CD4-positive, alpha-beta memory T cell (primary cell): ENCODE results near the gene DMRT1. TPM values are rescaled to one million over a fixed set of nuclear protein-coding genes. Genes with fewer than 3 reads are reported as not detected.
A peak's percentile ranks its signal among the peaks of the same experiment; 100 is the strongest.

Experiments used
- CTCF ChIA-PET: fragments of 350-600 bp; sonication (Branson Sonifier 250); formaldehyde crosslinking; loops from one replicate; lab custom pipeline; 2021; ENCODE audit warnings: inconsistent platforms; ENCODE audit not compliant: partially characterized antibody; lab: Charles Lee
- POLR2A ChIA-PET: fragments of 350-600 bp; sonication (Branson Sonifier 250); formaldehyde crosslinking; loops from one replicate; lab custom pipeline; 2021; ENCODE audit not compliant: partially characterized antibody; lab: Charles Lee
- DNase-seq, 5 donors: peaks; one replicate each; pipeline versions ENCODE4 v3.0.0 to v3.0.0-alpha.2; 2020 to 2022; ENCODE audit warnings: mixed read lengths in 1 of 5
- H3K27ac ChIP-seq: one replicate; pipeline ENCODE4 v1.7.0; 2013; ENCODE audit warnings: low read depth, low read length
- H3K27me3 ChIP-seq: 2 replicates; pipeline ENCODE4 v1.7.0; 2013; ENCODE audit warnings: mild to moderate bottlenecking, low read length, moderate library complexity; ENCODE audit not compliant: insufficient read depth
- H3K36me3 ChIP-seq: 2 replicates; pipeline ENCODE4 v1.7.0; 2013; ENCODE audit warnings: mild to moderate bottlenecking, low read length, moderate library complexity; ENCODE audit not compliant: insufficient read depth
- H3K4me1 ChIP-seq: 2 replicates; pipeline ENCODE4 v1.7.0; 2013; ENCODE audit warnings: mild to moderate bottlenecking, low read length, moderate library complexity; ENCODE audit not compliant: insufficient read depth
- H3K4me3 ChIP-seq, 2 donors: one replicate each; pipeline ENCODE4 v1.7.0; 2013; ENCODE audit warnings: low read length in 2 of 2, mild to moderate bottlenecking in 1 of 2
- H3K9me3 ChIP-seq, 2 donors: one replicate each; pipeline ENCODE4 v1.7.0; 2013; ENCODE audit warnings: low read length in 2 of 2, control low read depth in 1 of 2; ENCODE audit not compliant: control insufficient read depth in 1 of 2
- H3K27ac Mint-ChIP-seq, 7 donors: one replicate each; pipeline ENCODE4 v1.8.0; 2020 to 2021; ENCODE audit warnings: mixed read lengths in 7 of 7, mild to moderate bottlenecking in 6 of 7, inconsistent platforms in 3 of 7, moderate library complexity in 3 of 7
- H3K27me3 Mint-ChIP-seq, 2 donors: one replicate each; pipeline ENCODE4 v1.8.0; 2020 to 2021; ENCODE audit warnings: mixed read lengths in 2 of 2
- H3K36me3 Mint-ChIP-seq, 2 donors: one replicate each; pipeline ENCODE4 v1.8.0; 2020 to 2021; ENCODE audit warnings: mixed read lengths in 2 of 2, inconsistent platforms in 1 of 2, mild to moderate bottlenecking in 1 of 2
- H3K4me1 Mint-ChIP-seq, 4 donors: one replicate each; pipeline ENCODE4 v1.8.0; 2020 to 2021; ENCODE audit warnings: mixed read lengths in 4 of 4, mild to moderate bottlenecking in 1 of 4
- H3K4me3 Mint-ChIP-seq, 8 donors: one replicate each; pipeline ENCODE4 v1.8.0; 2020 to 2021; ENCODE audit warnings: mixed read lengths in 8 of 8, mild to moderate bottlenecking in 7 of 8, moderate library complexity in 6 of 8, inconsistent platforms in 3 of 8
- H3K9me3 Mint-ChIP-seq, 8 donors: one replicate each; pipeline ENCODE4 v1.8.0; 2020 to 2021; ENCODE audit warnings: mixed read lengths in 8 of 8, mild to moderate bottlenecking in 5 of 8, inconsistent platforms in 3 of 8, moderate library complexity in 1 of 8
- intact Hi-C: fragments of 100-400 bp; cut with micrococcal nuclease; formaldehyde crosslinking; loops from one replicate; pipeline ENCODE4 v1.15.1; 2023
- polyA plus RNA-seq, 2 donors: library from polyadenylated mRNA; unstranded; fragments of 300-500 nt; fragmentation: Illumina TruSeq; gene quantifications; one replicate each; pipeline ENCODE4 v1.2.3, GENCODE V29; 2021
- total RNA-seq, 2 experiments: library from RNA; stranded (reverse); gene quantifications; one replicate each; pipeline ENCODE4 v1.2.3, GENCODE V29; 2021

Gene DMRT1
- total and polyA plus RNA-seq, 4 experiments from 2014 or later, result not detected

DNA sequence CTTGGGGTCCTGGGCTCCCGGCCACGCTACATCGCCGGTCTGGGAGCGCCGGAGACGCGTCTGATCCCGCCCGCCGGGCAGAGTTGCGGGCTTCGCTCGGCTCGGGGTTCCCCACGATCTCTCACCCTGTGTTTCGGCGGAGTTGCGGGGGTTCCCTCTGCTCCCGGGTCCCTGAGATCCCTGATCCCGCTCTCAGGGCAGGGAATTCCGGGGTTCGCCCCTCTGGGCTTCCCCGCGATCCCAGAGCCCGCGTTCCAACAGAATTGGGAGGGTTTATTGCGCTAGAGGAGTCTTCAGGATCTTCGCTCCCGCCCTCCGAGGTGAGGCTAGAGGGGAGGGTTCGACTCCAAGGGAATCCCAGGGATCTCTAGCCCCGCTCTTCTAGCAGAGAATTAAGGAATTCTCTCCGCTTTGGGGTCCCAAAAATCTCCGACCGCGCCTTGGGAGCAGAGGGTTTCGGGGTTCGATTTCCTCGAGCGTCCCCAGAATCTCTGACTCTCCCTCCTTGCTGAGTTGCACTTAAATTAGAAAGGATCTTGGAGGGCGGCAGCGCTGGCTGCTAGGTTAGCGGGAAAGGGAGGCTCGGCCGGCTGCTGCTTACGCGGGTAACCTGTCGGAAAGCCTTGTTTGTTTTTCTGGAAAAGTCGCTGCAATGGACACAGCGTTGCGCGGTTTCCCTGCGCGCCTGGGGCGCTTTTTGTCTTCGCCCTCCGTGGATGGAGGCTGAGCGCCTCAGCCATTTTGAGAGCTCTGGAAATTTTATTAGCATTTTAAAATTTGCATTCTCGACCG, 1.3 kb downstream of the DMRT1 start:
- Histone ChIP-seq H3K27ac (no peak overlapping the region), H3K9me3 (no peaks in the 10 kb centered on the region), H3K4me3 (no peak overlapping the region), H3K27me3 (no peaks in the 10 kb centered on the region), H3K36me3 (no peaks in the 10 kb centered on the region), H3K4me1 (no peaks in the 10 kb centered on the region)
- Mint-ChIP-seq H3K27ac (no peak overlapping the region), H3K27me3 (peaks cover 32 to 38% of the 10 kb centered on the region in 2 donors), H3K4me1 (peaks cover 5 to 20% (median 9%) of the 10 kb centered on the region in 4 donors), H3K9me3 (no peaks in the 10 kb centered on the region), H3K36me3 (no peaks in the 10 kb centered on the region), H3K4me3 (peak overlapping the region in 2 of 8 donors; percentile 5 to 34)
- POLR2A ChIA-PET, result no interaction called here
- intact Hi-C loops, result no loop called here
- CTCF ChIA-PET, result no interaction called here
- no peak for DNase-seq

GRCh38 chr9:843427-843785, 1.9 kb downstream of the DMRT1 start:
- Mint-ChIP-seq H3K4me1 (peaks cover 5 to 20% (median 9%) of the 10 kb centered on the region in 4 donors), H3K27me3 (peaks cover 32 to 41% of the 10 kb centered on the region in 2 donors), H3K27ac (no peak overlapping the region), H3K36me3 (no peaks in the 10 kb centered on the region), H3K9me3 (no peaks in the 10 kb centered on the region), H3K4me3 (peak overlapping the region in 1 of 8 donors; percentile 5)
- no peaks in the 10 kb centered on the region for H3K9me3 ChIP-seq
- H3K4me3 ChIP-seq, result no peak overlapping the region
- no peaks in the 10 kb centered on the region for H3K36me3 ChIP-seq
- DNase-seq, result no peak
- no peak overlapping the region for H3K27ac ChIP-seq
- intact Hi-C loops, result no loop called here
- H3K27me3 ChIP-seq, result no peaks in the 10 kb centered on the region
- no peaks in the 10 kb centered on the region for H3K4me1 ChIP-seq
- ChIA-PET POLR2A (no interaction called here), CTCF (no interaction called here)

- no peaks in the 10 kb centered on the region for H3K36me3 ChIP-seq
- H3K9me3 Mint-ChIP-seq, result no peaks in the 10 kb centered on the region
- peaks cover 3% of the 10 kb centered on the region for H3K27me3 ChIP-seq
- peaks cover 3 to 8% (median 4%) of the 10 kb centered on the region in 4 donors for H3K4me1 Mint-ChIP-seq
- no peak overlapping the region for H3K27ac Mint-ChIP-seq
- no peak overlapping the region for H3K4me3 ChIP-seq
- H3K27ac ChIP-seq, result no peak overlapping the region
- no peak for DNase-seq
- H3K4me1 ChIP-seq, result no peaks in the 10 kb centered on the region
- no peak overlapping the region for H3K4me3 Mint-ChIP-seq
- intact Hi-C loops, result no loop called here
- ChIA-PET CTCF (no interaction called here), POLR2A (no interaction called here)
- no peaks in the 10 kb centered on the region for H3K9me3 ChIP-seq
- H3K36me3 Mint-ChIP-seq, result no peaks in the 10 kb centered on the region
- H3K27me3 Mint-ChIP-seq, result peaks cover 21 to 37% of the 10 kb centered on the region in 2 donors
Observed at GRCh38 chr9:846852-847251, 5.4 kb downstream of the DMRT1 start.

DNA sequence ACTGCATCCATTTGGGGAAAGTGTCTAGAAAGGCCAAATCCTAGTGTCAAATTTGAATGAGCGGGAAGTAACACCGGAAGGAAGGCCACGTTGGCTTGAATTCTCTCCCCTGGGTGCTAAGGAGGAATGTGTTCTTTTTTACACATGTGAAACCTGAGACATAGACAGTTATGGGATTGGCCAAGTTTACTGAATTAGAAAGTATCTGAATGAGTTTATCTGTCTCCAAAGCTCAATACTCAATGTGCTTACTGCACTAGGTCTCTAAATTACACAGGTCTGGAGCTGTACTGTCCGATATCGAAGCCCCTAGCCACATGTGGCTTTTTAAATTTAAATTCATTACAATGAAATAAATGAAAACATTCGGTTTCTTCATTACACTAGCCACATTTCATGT, 6.0 kb downstream of the DMRT1 start:
- CTCF ChIA-PET, result no interaction called here
- H3K4me1 Mint-ChIP-seq, result peaks cover 3 to 8% (median 4%) of the 10 kb centered on the region in 4 donors

DNA sequence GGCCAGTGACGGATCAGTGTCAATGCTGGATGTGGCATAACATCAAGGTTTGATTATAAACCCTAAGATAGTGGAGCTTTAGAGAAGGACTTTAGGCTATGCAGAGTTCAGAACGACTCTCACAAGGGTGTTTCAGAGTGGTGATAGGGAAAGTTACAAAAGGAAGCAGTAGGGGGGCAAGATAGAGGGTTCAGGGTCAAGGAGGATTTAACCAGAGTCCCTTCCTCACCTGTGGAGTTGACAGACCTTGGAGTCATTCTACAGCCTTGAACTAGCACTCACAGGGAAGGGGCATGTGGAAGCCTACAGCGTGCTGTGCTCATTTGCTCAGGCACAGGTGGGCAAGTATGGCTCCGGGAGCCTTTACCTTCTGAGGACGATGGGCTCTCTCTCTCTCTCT, 7.9 kb downstream of the DMRT1 start:
- H3K27ac Mint-ChIP-seq, result no peak overlapping the region
- POLR2A ChIA-PET, result no interaction called here
- CTCF ChIA-PET, result no interaction called here

More for the DNA sequence above, 6.0 kb downstream of the DMRT1 start:
- no peak for DNase-seq
- Mint-ChIP-seq H3K27ac (no peak overlapping the region), H3K4me3 (no peak overlapping the region), H3K9me3 (no peaks in the 10 kb centered on the region), H3K36me3 (no peaks in the 10 kb centered on the region), H3K27me3 (peaks cover 22 to 39% of the 10 kb centered on the region in 2 donors)
- H3K4me3 ChIP-seq, result no peak overlapping the region
- intact Hi-C loops, result no loop called here
- H3K4me1 ChIP-seq, result no peaks in the 10 kb centered on the region
- no peak overlapping the region for H3K27ac ChIP-seq
- H3K27me3 ChIP-seq, result peaks cover 3% of the 10 kb centered on the region
- no peaks in the 10 kb centered on the region for H3K36me3 ChIP-seq
- no peaks in the 10 kb centered on the region for H3K9me3 ChIP-seq
- POLR2A ChIA-PET, result no interaction called here

GRCh38 chr9:852539-852938, 11.0 kb downstream of the DMRT1 start:
- no peaks in the 10 kb centered on the region for H3K36me3 Mint-ChIP-seq
- no peak overlapping the region for H3K27ac Mint-ChIP-seq
- Histone ChIP-seq H3K4me3 (no peak overlapping the region), H3K27ac (no peak overlapping the region), H3K4me1 (no peaks in the 10 kb centered on the region), H3K36me3 (no peaks in the 10 kb centered on the region), H3K27me3 (peaks cover 3% of the 10 kb centered on the region), H3K9me3 (no peaks in the 10 kb centered on the region)
- intact Hi-C loops, result no loop called here
- no peaks in the 10 kb centered on the region for H3K4me1 Mint-ChIP-seq
- ChIA-PET POLR2A (no interaction called here), CTCF (no interaction called here)
- DNase-seq, result no peak
- no peaks in the 10 kb centered on the region for H3K9me3 Mint-ChIP-seq
- peaks cover 18 to 25% of the 10 kb centered on the region in 2 donors for H3K27me3 Mint-ChIP-seq
- H3K4me3 Mint-ChIP-seq, result no peak overlapping the region

More for the DNA sequence above, 7.9 kb downstream of the DMRT1 start:
- H3K4me1 Mint-ChIP-seq, result peaks cover 0 to 3% (median 1%) of the 10 kb centered on the region in 4 donors
- Histone ChIP-seq H3K27ac (no peak overlapping the region), H3K27me3 (peaks cover 3% of the 10 kb centered on the region), H3K4me3 (no peak overlapping the region), H3K36me3 (no peaks in the 10 kb centered on the region), H3K9me3 (no peaks in the 10 kb centered on the region), H3K4me1 (no peaks in the 10 kb centered on the region)
- H3K27me3 Mint-ChIP-seq, result peaks cover 18 to 35% of the 10 kb centered on the region in 2 donors
- intact Hi-C loops, result no loop called here
- no peaks in the 10 kb centered on the region for H3K36me3 Mint-ChIP-seq
- DNase-seq, result no peak
- no peak overlapping the region for H3K4me3 Mint-ChIP-seq
- no peaks in the 10 kb centered on the region for H3K9me3 Mint-ChIP-seq

DNA sequence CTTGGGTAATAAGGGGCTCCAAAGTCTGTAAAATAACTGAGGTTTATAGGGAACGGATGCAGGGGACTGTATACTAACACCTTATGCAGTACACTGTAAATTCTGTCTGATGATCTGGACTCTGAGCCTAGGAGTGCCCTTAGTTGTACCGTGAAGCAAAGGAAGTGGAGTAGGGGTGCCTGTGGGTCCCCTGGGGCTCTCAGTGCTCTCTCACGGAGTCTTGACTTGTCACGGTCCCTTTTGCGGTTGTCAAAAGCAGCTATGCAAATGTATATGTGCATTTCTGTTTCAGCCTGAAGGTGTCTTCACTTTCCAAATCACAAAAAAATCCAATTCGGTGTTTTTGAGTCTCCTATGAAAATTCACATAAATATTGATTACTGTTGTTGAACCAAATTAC, 17.8 kb downstream of the DMRT1 start:
- POLR2A ChIA-PET, result no interaction called here
- H3K9me3 Mint-ChIP-seq, result peaks cover 0 to 8% (median 4%) of the 10 kb centered on the region in 8 donors

More for the DNA sequence above, 17.8 kb downstream of the DMRT1 start:
- H3K27me3 Mint-ChIP-seq, result peaks cover 17% of the 10 kb centered on the region in 2 donors
- no peak overlapping the region for H3K27ac Mint-ChIP-seq
- H3K4me1 Mint-ChIP-seq, result no peaks in the 10 kb centered on the region
- no peaks in the 10 kb centered on the region for H3K4me1 ChIP-seq
- no peaks in the 10 kb centered on the region for H3K36me3 Mint-ChIP-seq
- H3K27ac ChIP-seq, result no peak overlapping the region
- no peak overlapping the region for H3K4me3 ChIP-seq
- intact Hi-C loops, result no loop called here
- CTCF ChIA-PET, result no interaction called here
- no peaks in the 10 kb centered on the region for H3K27me3 ChIP-seq
- no peaks in the 10 kb centered on the region for H3K9me3 ChIP-seq
- H3K4me3 Mint-ChIP-seq, result no peak overlapping the region
- no peaks in the 10 kb centered on the region for H3K36me3 ChIP-seq
- DNase-seq, result no peak
